Measurements from ENCODE around the gene LMO7.
A peak's percentile ranks its signal among the peaks of the same experiment; 100 is the strongest.
"Not testable (repeated sequence)": the region's sequence is repeated elsewhere in the genome, so short reads cannot be mapped to it uniquely, and the experiment has no call there.

Gene LMO7

GRCh38 chr13:75780103-75780502 is 144.0 kb downstream of the LMO7 start:
- DNase-seq, result not testable (repeated sequence)

DNA sequence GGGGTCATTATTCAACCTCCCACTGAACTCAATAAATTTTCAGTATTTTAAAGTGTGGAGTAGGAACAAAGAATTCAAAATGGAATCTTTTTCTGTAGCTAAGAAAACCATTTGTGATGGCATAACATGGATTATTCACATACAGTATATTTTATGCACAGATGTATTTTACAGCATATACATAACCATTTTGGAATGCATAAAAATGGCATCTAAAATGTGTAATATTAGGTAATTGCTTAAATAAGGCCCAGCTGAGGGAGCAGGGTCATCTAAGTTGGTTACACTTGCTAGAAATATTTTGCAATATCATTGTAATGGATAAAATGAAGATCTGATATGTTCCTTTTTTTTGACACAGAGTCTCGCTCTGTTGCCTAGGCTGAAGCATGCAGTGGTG is 146.9 kb downstream of the LMO7 start:
- DNase-seq, result no peak

DNA sequence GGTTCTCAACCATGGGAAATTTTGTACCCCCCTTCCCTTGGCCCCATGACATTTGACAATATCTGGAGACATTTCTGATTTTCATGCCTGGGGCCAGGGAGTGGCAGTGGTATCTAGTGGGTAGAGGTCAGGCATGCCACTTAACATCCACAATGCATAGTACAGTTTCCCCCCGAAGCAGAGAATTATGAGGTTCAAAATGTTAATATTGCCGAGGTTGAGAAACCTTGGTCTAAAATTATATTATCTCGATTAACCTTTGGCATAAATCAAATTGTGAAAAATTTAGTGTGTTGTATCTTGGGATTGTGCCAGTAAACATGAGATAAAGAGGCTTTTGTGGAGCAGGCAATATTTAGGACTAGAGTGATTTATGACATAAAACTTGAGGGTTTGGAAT is 147.9 kb downstream of the LMO7 start:
- DNase-seq, result no peak

- no peak for DNase-seq
These were observed 149.0 kb downstream of the LMO7 start for GRCh38 chr13:75785130-75785529.

DNA sequence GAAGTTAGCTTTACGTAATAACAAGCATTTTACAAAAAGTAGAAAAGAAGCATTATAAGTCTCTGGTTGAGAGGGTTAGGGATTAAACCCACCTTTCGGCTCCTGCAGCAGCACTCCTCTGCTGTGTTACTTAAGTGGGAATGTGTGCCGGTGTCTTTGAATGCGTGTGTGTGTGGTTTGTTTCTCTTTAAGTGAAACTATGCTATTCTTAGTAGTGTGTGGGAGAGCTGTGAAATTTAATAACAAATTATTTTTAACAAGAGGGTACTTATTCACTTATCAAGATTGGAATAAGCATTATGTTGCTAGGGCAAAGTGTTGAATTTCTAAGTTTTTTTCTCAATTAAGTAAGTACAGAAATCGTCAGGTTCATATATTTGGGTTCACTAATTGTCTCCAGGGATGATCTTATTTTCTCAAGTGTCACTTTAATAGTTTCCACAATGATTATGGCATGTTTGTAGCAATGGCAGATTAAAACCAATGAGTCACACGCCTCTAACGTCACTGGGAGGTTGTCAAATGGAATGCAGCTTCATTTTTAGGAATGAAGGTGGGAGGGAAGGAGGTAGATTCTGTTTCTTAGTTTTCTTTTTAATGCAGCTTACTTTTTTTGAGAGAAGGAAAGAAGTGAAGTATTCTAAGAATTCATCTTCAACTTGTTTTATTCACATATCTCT is 151.3 kb downstream of the LMO7 start:
- no peak for DNase-seq

GRCh38 chr13:75788481-75788981 is 152.4 kb downstream of the LMO7 start:
- peak; percentile 74 for DNase-seq

GRCh38 chr13:75789451-75790197 is 153.5 kb downstream of the LMO7 start:
- DNase-seq, result no peak

GRCh38 chr13:75790198-75790970 is 154.3 kb downstream of the LMO7 start:
- DNase-seq, result no peak

DNA sequence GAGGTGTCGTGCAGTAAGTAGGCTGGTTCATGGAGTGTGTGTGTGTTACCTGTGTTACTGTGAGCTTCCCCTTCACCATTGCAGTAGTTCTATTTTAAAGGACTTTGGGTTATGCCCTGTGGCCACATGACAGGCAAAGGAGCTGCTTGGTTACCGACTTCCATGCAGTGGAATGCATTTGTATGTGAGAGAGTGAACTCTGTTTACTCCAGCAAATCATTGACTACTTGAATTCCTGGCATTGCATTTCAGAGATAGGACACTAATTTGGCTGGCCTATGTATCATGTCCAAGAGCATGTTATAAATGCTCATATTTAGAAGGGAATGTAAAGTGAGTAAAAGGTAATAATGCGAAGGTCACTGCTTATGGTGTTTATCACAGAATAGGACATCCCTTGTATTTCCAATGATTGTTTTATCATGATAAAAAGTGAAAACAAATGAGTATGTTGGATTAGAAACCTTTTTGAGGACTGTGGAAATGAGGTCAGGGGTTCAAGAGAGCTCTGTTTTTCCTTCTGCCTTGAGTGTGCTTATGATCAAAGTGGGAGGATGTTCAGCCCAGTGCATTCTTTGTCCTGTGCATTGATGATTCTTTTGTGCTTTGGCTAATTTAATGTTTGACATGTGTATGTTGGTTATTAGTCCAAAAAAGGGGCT is 156.5 kb downstream of the LMO7 start:
- DNase-seq, result no peak

- not testable (repeated sequence) for DNase-seq
These were observed 157.0 kb downstream of the LMO7 start for GRCh38 chr13:75793188-75793567.

- DNase-seq, result no peak
These were observed 158.5 kb downstream of the LMO7 start for GRCh38 chr13:75794663-75795062.

- DNase-seq, result no peak
These were observed 159.1 kb downstream of the LMO7 start for GRCh38 chr13:75795274-75795673.

- no peak for DNase-seq
These were observed 160.7 kb downstream of the LMO7 start for GRCh38 chr13:75796825-75797224.

DNA sequence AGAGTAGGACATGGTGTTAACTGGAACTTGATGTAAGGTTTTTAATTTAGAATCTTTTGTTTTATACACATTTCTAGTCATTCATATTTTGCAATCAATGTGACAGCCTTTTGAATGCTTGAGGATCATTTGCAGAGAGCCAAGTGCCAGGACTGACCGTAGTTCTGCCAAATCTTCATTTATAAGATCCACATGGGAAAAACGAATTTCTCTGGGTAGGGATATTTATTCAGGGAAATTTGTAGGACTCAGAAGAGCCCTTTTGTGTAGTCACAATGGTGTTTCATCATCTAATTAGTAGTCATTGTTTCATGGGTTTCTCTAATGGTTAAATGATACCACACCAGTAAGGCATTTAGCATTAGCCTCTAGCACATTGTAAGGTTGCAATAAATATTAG is 161.1 kb downstream of the LMO7 start:
- no peak for DNase-seq

- no peak for DNase-seq
These were observed 161.6 kb downstream of the LMO7 start for GRCh38 chr13:75797719-75798118.

DNA sequence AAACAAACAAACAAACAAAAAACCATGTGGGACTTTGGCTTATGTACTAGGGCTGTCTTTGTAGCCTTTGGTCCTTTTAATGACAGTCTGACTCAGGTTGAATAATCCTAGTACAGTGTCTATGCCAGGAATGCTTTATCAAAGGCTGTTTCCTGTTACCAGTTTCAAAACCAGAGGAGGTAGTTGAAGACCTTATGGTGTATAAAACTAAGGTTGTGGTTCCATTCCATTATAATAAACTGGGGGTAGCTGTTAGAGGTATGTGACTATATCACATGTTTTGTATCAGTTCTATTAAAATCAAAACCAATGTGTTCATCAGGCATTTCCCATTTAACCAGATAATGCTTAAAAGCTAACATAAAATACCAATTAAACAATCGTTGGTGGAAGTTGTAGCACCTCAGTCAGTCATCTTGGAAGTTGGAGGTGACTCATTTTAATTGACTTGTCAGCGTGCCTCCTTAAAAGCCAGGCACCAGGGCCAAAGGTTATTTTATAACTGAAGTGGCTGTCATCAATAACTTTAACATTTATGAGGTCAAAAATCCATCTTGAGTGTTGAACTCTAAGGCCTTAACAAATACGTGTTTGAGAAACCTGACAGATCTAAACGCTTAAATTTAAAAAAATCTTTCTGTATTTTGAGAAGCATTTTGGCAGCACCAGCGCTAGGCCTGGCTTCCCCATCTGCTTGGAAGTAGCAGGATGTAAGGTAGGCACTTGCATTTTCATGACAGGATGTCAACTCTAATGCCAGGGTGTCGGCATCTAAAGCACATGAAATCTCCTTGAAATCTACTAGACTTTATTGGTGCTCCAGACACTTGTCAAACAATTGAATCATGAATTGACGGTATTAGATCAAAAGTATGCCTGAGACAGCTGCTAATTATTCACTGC is 162.5 kb downstream of the LMO7 start:
- no peak for DNase-seq

- peak; percentile 57 for DNase-seq
These were observed 164.4 kb downstream of the LMO7 start for GRCh38 chr13:75800545-75800944.

- DNase-seq, result no peak
These were observed 165.3 kb downstream of the LMO7 start for GRCh38 chr13:75801388-75801945.

- DNase-seq, result no peak
These were observed 166.0 kb downstream of the LMO7 start for GRCh38 chr13:75802161-75802560.

- no peak for DNase-seq
These were observed 167.1 kb downstream of the LMO7 start for GRCh38 chr13:75803164-75803611.

GRCh38 chr13:75804054-75804453 is 167.9 kb downstream of the LMO7 start:
- no peak for DNase-seq

- no peak for DNase-seq
These were observed 168.5 kb downstream of the LMO7 start for GRCh38 chr13:75804605-75805004.
